Neuronal stem cell (in vitro differentiated cells): Measurements from ENCODE around the gene TEAD3.

Source experiments
- DNase-seq: peaks from one replicate; pipeline ENCODE4 v3.0.0-alpha.2; 2013; ENCODE audit warnings: low spot score
- H2AFZ ChIP-seq: one replicate; pipeline ENCODE4 v1.6.1; 2013; ENCODE audit warnings: mild to moderate bottlenecking, low read length, inconsistent platforms
- H2AK5ac ChIP-seq: 2 replicates; pipeline ENCODE4 v1.6.1; 2013; ENCODE audit warnings: low read depth, mild to moderate bottlenecking, inconsistent platforms, low read length, moderate library complexity, mixed read lengths
- H2BK120ac ChIP-seq: 2 replicates; pipeline ENCODE4 v1.6.1; 2013; ENCODE audit warnings: low read depth, mild to moderate bottlenecking, inconsistent platforms, low read length, moderate library complexity, mixed read lengths
- H2BK12ac ChIP-seq: one replicate; pipeline ENCODE4 v1.6.1; 2013; ENCODE audit warnings: low read length, inconsistent platforms
- H2BK15ac ChIP-seq: 2 replicates; pipeline ENCODE4 v1.6.1; 2013; ENCODE audit warnings: mild to moderate bottlenecking, low read length, inconsistent platforms, mixed read lengths
- H2BK5ac ChIP-seq: one replicate; pipeline ENCODE4 v1.6.1; 2013; ENCODE audit warnings: inconsistent platforms, mild to moderate bottlenecking, low read length, moderate library complexity
- H3K14ac ChIP-seq: one replicate; pipeline ENCODE4 v1.6.1; 2013; ENCODE audit warnings: low read length, inconsistent platforms
- H3K18ac ChIP-seq: 2 replicates; pipeline ENCODE4 v1.6.1; 2013; ENCODE audit warnings: low read length, inconsistent platforms
- H3K23ac ChIP-seq: 2 replicates; pipeline ENCODE4 v1.6.1; 2013; ENCODE audit warnings: low read depth, mild to moderate bottlenecking, mixed read lengths, low read length, inconsistent platforms; ENCODE audit not compliant: poor library complexity
- H3K27ac ChIP-seq: replicated peaks from 3 replicates; pipeline ENCODE4 v1.5.1; 2013; ENCODE audit warnings: low read length, inconsistent platforms
- H3K27me3 ChIP-seq, 3 experiments: 2 replicates each; pipeline ENCODE4 v1.6.1; 2013; ENCODE audit warnings: low read length in 3 of 3, mild to moderate bottlenecking in 2 of 3, inconsistent platforms in 1 of 3, low read depth in 1 of 3, mixed read lengths in 1 of 3, moderate library complexity in 1 of 3; ENCODE audit not compliant: control insufficient read depth in 3 of 3, insufficient read depth in 3 of 3
- H3K36me3 ChIP-seq, 2 donors: replicated peaks in 1 of 2; 2 replicates each; pipeline ENCODE4 v1.6.1; 2013; ENCODE audit warnings: low read length in 2 of 2; ENCODE audit not compliant: control insufficient read depth in 2 of 2, insufficient read depth in 2 of 2
- H3K4ac ChIP-seq: 2 replicates; pipeline ENCODE4 v1.6.1; 2013; ENCODE audit warnings: inconsistent platforms, mild to moderate bottlenecking, low read length, moderate library complexity
- H3K4me1 ChIP-seq, 2 donors: 1 replicate in 1 of 2; 2 replicates in 1 of 2; pipeline ENCODE4 v1.6.1; 2013; ENCODE audit warnings: low read length in 2 of 2, low read depth in 1 of 2; ENCODE audit not compliant: control insufficient read depth in 2 of 2, insufficient read depth in 1 of 2
- H3K4me2 ChIP-seq: one replicate; pipeline ENCODE4 v1.6.1; 2013; ENCODE audit warnings: mild to moderate bottlenecking, low read length, inconsistent platforms; ENCODE audit not compliant: insufficient read depth, poor library complexity, severe bottlenecking
- H3K4me3 ChIP-seq, 2 donors: 2 replicates each; pipeline ENCODE4 v1.5.1; 2013; ENCODE audit warnings: low read length in 2 of 2, mild to moderate bottlenecking in 2 of 2, inconsistent platforms in 1 of 2, moderate library complexity in 1 of 2
- H3K79me1 ChIP-seq: one replicate; pipeline ENCODE4 v1.6.1; 2013; ENCODE audit warnings: low read depth, mild to moderate bottlenecking, inconsistent platforms, low read length, moderate library complexity
- H3K9ac ChIP-seq: one replicate; pipeline ENCODE4 v1.6.1; 2013; ENCODE audit warnings: mild to moderate bottlenecking, low read depth, low read length, inconsistent platforms; ENCODE audit not compliant: poor library complexity
- H3K9me3 ChIP-seq, 2 donors: replicated peaks in 1 of 2; 2 replicates each; pipeline versions ENCODE3 to v1.6.1; 2013; ENCODE audit warnings: low read length in 2 of 2, mild to moderate bottlenecking in 2 of 2, inconsistent platforms in 1 of 2, low read depth in 1 of 2, mixed read lengths in 1 of 2, moderate library complexity in 1 of 2; ENCODE audit not compliant: control insufficient read depth in 2 of 2, insufficient read depth in 1 of 2
- H4K8ac ChIP-seq: one replicate; pipeline ENCODE4 v1.6.1; 2013; ENCODE audit warnings: low read depth, mild to moderate bottlenecking, inconsistent platforms, low read length, moderate library complexity
- H4K91ac ChIP-seq: one replicate; pipeline ENCODE4 v1.6.1; 2013; ENCODE audit warnings: low read length, low read depth, mild to moderate bottlenecking, inconsistent platforms; ENCODE audit not compliant: poor library complexity
- WGBS, 2 donors: extraction: QIAGEN DNeasy Blood & Tissue Kit; methylation state at CpG; one replicate each; pipeline ENCODE4 v1.1.7; 2013; ENCODE audit warnings: missing lambda C conversion rate in 2 of 2, mixed read lengths in 1 of 2; ENCODE audit not compliant: insufficient read length in 2 of 2, insufficient replicate concordance in 1 of 2; ENCODE audit errors: extremely low coverage in 2 of 2; 5-methylcytosine and 5-hydroxymethylcytosine counted together

Gene TEAD3

GRCh38 chr6:35493307-35493983 lies 3.4 kb downstream of the TEAD3 start:
- peak overlapping the region; percentile 11 for H4K91ac ChIP-seq
- peaks cover 65 to 69% of the 10 kb centered on the region in 2 donors for H3K4me1 ChIP-seq
- peak overlapping the region; percentile 21 for H3K23ac ChIP-seq
- H2AK5ac ChIP-seq, result peak overlapping the region; percentile 54
- H3K79me1 ChIP-seq, result peaks cover 14% of the 10 kb centered on the region
- H2BK12ac ChIP-seq, result peak overlapping the region; percentile 59
- no peak overlapping the region for H3K4me2 ChIP-seq
- peak overlapping the region; percentile 18 for H2BK15ac ChIP-seq
- no peak overlapping the region for H4K8ac ChIP-seq
- H2BK120ac ChIP-seq, result no peak overlapping the region
- no peak overlapping the region for H3K27ac ChIP-seq
- H3K9me3 ChIP-seq, result peaks cover 0 to 2% of the 10 kb centered on the region in 2 donors
- H3K27me3 ChIP-seq, result no peaks in the 10 kb centered on the region
- WGBS, 2 donors, result no CpG with 5 or more reads among the region's 28 CpGs
- peak overlapping the region; percentile 38 for H3K9ac ChIP-seq
- H2AFZ ChIP-seq, result no peak overlapping the region
- peak overlapping the region in 1 of 2 donors; percentile 3 for H3K4me3 ChIP-seq
- H3K14ac ChIP-seq, result peak overlapping the region; percentile 40
- no peak for DNase-seq
- no peak overlapping the region for H2BK5ac ChIP-seq
- peak overlapping the region; percentile 46 for H3K18ac ChIP-seq
- H3K4ac ChIP-seq, result no peak overlapping the region
- H3K36me3 ChIP-seq, result peaks cover 0 to 3% of the 10 kb centered on the region in 2 donors

DNA sequence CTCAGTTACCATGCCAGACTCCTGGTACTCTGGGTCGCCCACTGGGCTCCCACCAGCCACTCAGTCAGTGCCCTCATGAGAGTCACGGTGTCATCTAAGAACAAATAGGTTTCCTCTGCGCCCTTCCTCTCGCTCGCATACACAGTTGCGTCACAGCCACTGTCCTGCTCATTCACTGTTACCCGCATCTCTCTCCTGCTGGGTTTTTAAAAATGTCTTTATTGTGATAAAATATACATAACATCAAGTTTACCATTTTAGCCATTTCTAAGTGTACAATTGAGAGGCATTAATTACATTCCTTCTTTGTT lies 4.0 kb downstream of the TEAD3 start:
- Histone ChIP-seq H3K14ac (no peak overlapping the region), H2AFZ (no peak overlapping the region), H4K8ac (no peak overlapping the region), H3K9me3 (peaks cover 0 to 2% of the 10 kb centered on the region in 2 donors), H2BK12ac (no peak overlapping the region), H2BK15ac (no peak overlapping the region), H3K4me3 (no peak overlapping the region), H2AK5ac (peak overlapping the region; percentile 39), H3K4me1 (peaks cover 63 to 67% of the 10 kb centered on the region in 2 donors), H3K27ac (no peak overlapping the region), H3K27me3 (no peaks in the 10 kb centered on the region), H3K4me2 (no peak overlapping the region), H3K18ac (no peak overlapping the region), H3K4ac (no peak overlapping the region), H2BK120ac (no peak overlapping the region), H4K91ac (no peak overlapping the region), H2BK5ac (no peak overlapping the region), H3K23ac (no peak overlapping the region), H3K79me1 (peaks cover 14% of the 10 kb centered on the region), H3K9ac (no peak overlapping the region), H3K36me3 (peaks cover 0 to 3% of the 10 kb centered on the region in 2 donors)
- WGBS, 2 donors, result no CpG with 5 or more reads among the region's 7 CpGs
- DNase-seq, result no peak

- H2BK120ac ChIP-seq, result no peak overlapping the region
- no peak overlapping the region for H4K8ac ChIP-seq
- peak overlapping the region; percentile 62 for H2BK5ac ChIP-seq
- H3K9me3 ChIP-seq, result peaks cover 0 to 2% of the 10 kb centered on the region in 2 donors
- H2AK5ac ChIP-seq, result peak overlapping the region; percentile 88
- peak overlapping the region; percentile 91 for H3K18ac ChIP-seq
- H4K91ac ChIP-seq, result no peak overlapping the region
- H2AFZ ChIP-seq, result no peak overlapping the region
- H2BK12ac ChIP-seq, result peak overlapping the region; percentile 50
- DNase-seq, result no peak
- H3K4me2 ChIP-seq, result no peak overlapping the region
- H3K27ac ChIP-seq, result no peak overlapping the region
- no peak overlapping the region for H3K23ac ChIP-seq
- no peak overlapping the region for H3K4me3 ChIP-seq
- H3K14ac ChIP-seq, result no peak overlapping the region
- H3K4ac ChIP-seq, result no peak overlapping the region
- peaks cover 0 to 3% of the 10 kb centered on the region in 2 donors for H3K36me3 ChIP-seq
- peaks cover 14% of the 10 kb centered on the region for H3K79me1 ChIP-seq
- H2BK15ac ChIP-seq, result peak overlapping the region; percentile 47
- H3K4me1 ChIP-seq, result peaks cover 67% of the 10 kb centered on the region in 2 donors
- no peaks in the 10 kb centered on the region for H3K27me3 ChIP-seq
- no CpG with 5 or more reads among the region's 7 CpGs for WGBS, 2 donors
- H3K9ac ChIP-seq, result no peak overlapping the region
Measured at GRCh38 chr6:35492258-35492973, 4.5 kb downstream of the TEAD3 start.

DNA sequence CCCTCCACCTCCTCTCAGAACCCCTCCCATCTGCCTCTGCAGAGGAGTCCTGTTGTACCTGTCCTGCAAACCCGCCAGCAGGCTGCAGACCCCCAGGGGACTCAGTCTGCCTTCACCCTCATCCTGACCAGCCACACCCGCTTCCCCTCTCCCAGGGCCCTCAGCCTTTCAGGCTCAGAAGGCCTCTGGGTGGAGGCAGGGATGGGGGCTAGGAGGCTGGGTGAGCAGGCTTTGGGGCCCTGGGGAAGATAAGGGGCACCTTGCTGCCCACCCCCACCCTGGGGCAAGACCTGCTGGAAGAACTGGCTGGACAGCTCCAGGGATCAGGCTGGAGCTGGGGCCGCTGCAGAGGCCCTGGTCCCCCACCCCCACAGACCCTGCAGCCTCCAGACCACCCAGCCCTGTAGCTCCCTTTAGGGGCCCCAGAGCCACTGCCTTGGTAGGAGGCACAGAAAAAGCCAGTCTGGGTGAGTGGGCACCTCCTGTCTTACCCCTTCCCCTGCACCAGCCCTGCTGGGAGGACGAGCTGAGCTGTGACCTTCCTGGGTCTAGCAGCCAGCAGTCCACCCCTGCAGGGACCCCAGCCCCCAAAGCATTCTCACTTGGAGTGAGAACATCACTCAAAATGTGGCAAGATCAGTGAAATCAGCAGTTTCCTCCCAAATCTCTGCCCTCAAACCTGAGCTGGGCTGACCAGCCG lies 5.2 kb downstream of the TEAD3 start:
- peak overlapping the region; percentile 91 for H3K18ac ChIP-seq
- no peak for DNase-seq
- H3K27ac ChIP-seq, result no peak overlapping the region
- H3K4me2 ChIP-seq, result no peak overlapping the region
- H2AFZ ChIP-seq, result no peak overlapping the region
- no peaks in the 10 kb centered on the region for H3K27me3 ChIP-seq
- peak overlapping the region; percentile 54 for H4K91ac ChIP-seq
- H3K9me3 ChIP-seq, result peaks cover 0 to 2% of the 10 kb centered on the region in 2 donors
- H2BK12ac ChIP-seq, result peak overlapping the region; percentile 66
- H2BK120ac ChIP-seq, result peak overlapping the region; percentile 14
- peak overlapping the region; percentile 97 for H2AK5ac ChIP-seq
- H3K79me1 ChIP-seq, result peaks cover 14% of the 10 kb centered on the region
- H3K23ac ChIP-seq, result peak overlapping the region; percentile 32
- peaks cover 67 to 69% of the 10 kb centered on the region in 2 donors for H3K4me1 ChIP-seq
- peak overlapping the region; percentile 62 for H2BK5ac ChIP-seq
- WGBS, 2 donors, result no CpG with 5 or more reads among the region's 5 CpGs
- no peak overlapping the region for H3K4me3 ChIP-seq
- no peak overlapping the region for H4K8ac ChIP-seq
- H3K14ac ChIP-seq, result no peak overlapping the region
- no peak overlapping the region for H3K4ac ChIP-seq
- H3K9ac ChIP-seq, result peak overlapping the region; percentile 51
- peaks cover 3% of the 10 kb centered on the region in 2 donors for H3K36me3 ChIP-seq
- H2BK15ac ChIP-seq, result peak overlapping the region; percentile 98
